ENCODE results near the gene C5orf58. TPM values are rescaled to one million over a fixed set of nuclear protein-coding genes. Genes with fewer than 3 reads are reported as not detected.

C5orf58 gene
- total and polyA plus RNA-seq, 2 donors (not counting 1 experiment from before 2014, with no cell fraction given) = not detected

- Histone ChIP-seq H3K4me3 (replicated peaks in 1 of 4; ENCODE audit: control extremely low read depth in 1 of 4, insufficient read depth in 1 of 4, low read depth in 3 of 4, low read length in 4 of 4) (no peak overlapping the region), H4K20me1 (ENCODE audit: control insufficient read depth, extremely low read depth, insufficient read depth, low read length) (no peaks in the 10 kb centered on the region), H3K27ac (ENCODE audit: insufficient read depth, low read length) (no peak overlapping the region), H3K36me3 (ENCODE audit: control insufficient read depth, insufficient read depth, low read length) (no peaks in the 10 kb centered on the region), H3K9ac (ENCODE audit: insufficient read depth, low read length) (no peak overlapping the region), H3K4me2 (ENCODE audit: extremely low read depth, insufficient read depth, low read length) (no peak overlapping the region), H3K27me3 (ENCODE audit: control insufficient read depth, insufficient read depth, low read length) (no peaks in the 10 kb centered on the region), H3K79me2 (ENCODE audit: control insufficient read depth, insufficient read depth, low read length) (no peaks in the 10 kb centered on the region), H3K4me1 (ENCODE audit: control insufficient read depth, extremely low read depth, insufficient read depth, low read length) (no peaks in the 10 kb centered on the region), H2AFZ (ENCODE audit: low read length) (no peak overlapping the region), H3K9me3 (ENCODE audit: control insufficient read depth, insufficient read depth, low read depth, low read length) (no peaks in the 10 kb centered on the region)
- TF ChIP-seq CTCF (conservative IDR thresholded peaks at IDR 0.05 in 1 of 2, IDR thresholded peaks at IDR 0.05 in 1 of 2; ENCODE audit: low read depth in 1 of 2, low read length in 2 of 2) (no peak), EZH2 (IDR thresholded peaks at IDR 0.05; ENCODE audit: low read length, missing control alignments) (no peak)
- no peak for DNase-seq (ENCODE audit: low read depth in 2 of 2)
Observed at GRCh38 chr5:170249355-170249754, 16.6 kb downstream of the C5orf58 start.

- H3K4me1 ChIP-seq (ENCODE audit: control insufficient read depth, extremely low read depth, insufficient read depth, low read length) = no peaks in the 10 kb centered on the region
- H3K36me3 ChIP-seq (ENCODE audit: control insufficient read depth, insufficient read depth, low read length) = no peaks in the 10 kb centered on the region
- TF ChIP-seq EZH2 (IDR thresholded peaks at IDR 0.05; ENCODE audit: low read length, missing control alignments) = no peak
- TF ChIP-seq CTCF (conservative IDR thresholded peaks at IDR 0.05 in 1 of 2, IDR thresholded peaks at IDR 0.05 in 1 of 2; ENCODE audit: low read depth in 1 of 2, low read length in 2 of 2) = no peak
- H2AFZ ChIP-seq (ENCODE audit: low read length) = no peak overlapping the region
- no peak overlapping the region for H3K4me2 ChIP-seq (ENCODE audit: extremely low read depth, insufficient read depth, low read length)
- no peak overlapping the region for H3K27ac ChIP-seq (ENCODE audit: insufficient read depth, low read length)
- no peak overlapping the region for H3K4me3 ChIP-seq (replicated peaks in 1 of 4; ENCODE audit: control extremely low read depth in 1 of 4, insufficient read depth in 1 of 4, low read depth in 3 of 4, low read length in 4 of 4)
- H3K9me3 ChIP-seq (ENCODE audit: control insufficient read depth, insufficient read depth, low read depth, low read length) = no peaks in the 10 kb centered on the region
- H4K20me1 ChIP-seq (ENCODE audit: control insufficient read depth, extremely low read depth, insufficient read depth, low read length) = no peaks in the 10 kb centered on the region
- no peak overlapping the region for H3K9ac ChIP-seq (ENCODE audit: insufficient read depth, low read length)
- H3K79me2 ChIP-seq (ENCODE audit: control insufficient read depth, insufficient read depth, low read length) = no peaks in the 10 kb centered on the region
- DNase-seq (ENCODE audit: low read depth in 2 of 2) = no peak
- no peaks in the 10 kb centered on the region for H3K27me3 ChIP-seq (ENCODE audit: control insufficient read depth, insufficient read depth, low read length)
Observed at GRCh38 chr5:170250810-170251317, 18.1 kb downstream of the C5orf58 start.

- no peak for DNase-seq (ENCODE audit: low read depth in 2 of 2)
- H3K79me2 ChIP-seq (ENCODE audit: control insufficient read depth, insufficient read depth, low read length) = no peaks in the 10 kb centered on the region
- H3K9ac ChIP-seq (ENCODE audit: insufficient read depth, low read length) = no peak overlapping the region
- TF ChIP-seq CTCF (conservative IDR thresholded peaks at IDR 0.05 in 1 of 2, IDR thresholded peaks at IDR 0.05 in 1 of 2; ENCODE audit: low read depth in 1 of 2, low read length in 2 of 2) = no peak
- TF ChIP-seq EZH2 (IDR thresholded peaks at IDR 0.05; ENCODE audit: low read length, missing control alignments) = no peak
- H3K4me3 ChIP-seq (replicated peaks in 1 of 4; ENCODE audit: control extremely low read depth in 1 of 4, insufficient read depth in 1 of 4, low read depth in 3 of 4, low read length in 4 of 4) = no peak overlapping the region
- no peaks in the 10 kb centered on the region for H3K9me3 ChIP-seq (ENCODE audit: control insufficient read depth, insufficient read depth, low read depth, low read length)
- no peak overlapping the region for H2AFZ ChIP-seq (ENCODE audit: low read length)
- no peak overlapping the region for H3K4me2 ChIP-seq (ENCODE audit: extremely low read depth, insufficient read depth, low read length)
- no peaks in the 10 kb centered on the region for H3K4me1 ChIP-seq (ENCODE audit: control insufficient read depth, extremely low read depth, insufficient read depth, low read length)
- no peaks in the 10 kb centered on the region for H3K36me3 ChIP-seq (ENCODE audit: control insufficient read depth, insufficient read depth, low read length)
- H3K27ac ChIP-seq (ENCODE audit: insufficient read depth, low read length) = no peak overlapping the region
- no peaks in the 10 kb centered on the region for H4K20me1 ChIP-seq (ENCODE audit: control insufficient read depth, extremely low read depth, insufficient read depth, low read length)
- H3K27me3 ChIP-seq (ENCODE audit: control insufficient read depth, insufficient read depth, low read length) = no peaks in the 10 kb centered on the region
Observed at GRCh38 chr5:170251462-170251861, 18.7 kb downstream of the C5orf58 start.
